ENCODE measurements around the gene NACC1. TPM values are rescaled to one million over a fixed set of nuclear protein-coding genes. Genes with fewer than 3 reads are reported as not detected.

Gene NACC1
- total and polyA plus RNA-seq, 2 of the 13 experiments (the other 11 are each of a cell fraction or from before 2014, with no cell fraction given), result 31.8 to 42.3 TPM

DNA sequence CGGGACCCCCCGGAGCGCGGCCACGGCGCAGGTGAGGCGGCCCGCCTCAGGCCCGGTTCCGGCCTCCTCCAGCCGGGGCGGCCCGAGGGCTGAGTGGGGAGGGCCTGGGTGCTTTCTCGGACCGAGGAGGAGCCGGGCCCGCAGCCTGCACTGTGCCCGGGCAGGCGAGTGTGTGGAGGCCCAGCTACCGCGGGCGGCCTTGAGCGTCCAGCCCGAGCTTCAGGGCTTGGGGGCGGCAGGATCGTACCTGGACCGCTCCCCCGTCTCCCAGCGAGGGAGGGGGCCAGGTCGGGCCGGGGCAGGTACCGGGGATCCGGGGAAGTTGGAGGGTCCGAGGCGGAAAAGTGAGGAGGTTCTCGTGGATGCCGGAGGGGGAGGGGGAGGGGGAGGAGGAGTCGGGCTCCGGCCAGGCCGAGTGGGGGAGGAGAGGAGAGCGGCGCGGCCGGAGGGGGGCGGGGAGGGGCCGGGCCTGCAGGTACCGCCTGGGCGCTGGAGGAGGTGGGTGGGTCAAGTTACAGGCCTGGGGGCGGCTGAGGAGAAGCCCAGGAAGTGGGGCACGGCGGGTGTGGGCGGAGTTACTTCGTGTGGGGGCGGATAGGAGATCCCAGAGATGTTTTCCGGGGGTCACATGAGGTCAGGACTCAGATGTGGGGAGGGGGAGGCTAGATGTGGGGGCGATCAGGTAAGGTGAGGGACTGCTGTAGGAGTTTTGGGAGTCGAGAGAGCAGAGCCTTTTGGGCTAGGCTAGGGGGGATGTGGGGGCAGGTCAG lies 545 bp downstream of the NACC1 start:
- POLR2A ChIA-PET, result interaction anchor here (0.9 to 2.7 kb wide), 14 partner anchors 10 to 185 kb away, joined by 3 to 20 read pairs (median 5); partner anchors contain the start of genes FARSA, IER2 and STX10
- WGBS (ENCODE audit: low lambda C conversion rate), result 4% methylated on average over 29 of the region's 57 CpGs
- no peak for FAIRE-seq
- H4K20me1 ChIP-seq (ENCODE audit: insufficient read depth, low read length), result peaks cover 22% of the 10 kb centered on the region
- no peaks in the 10 kb centered on the region for H3K9me3 ChIP-seq (ENCODE audit: low read length)
- no peaks in the 10 kb centered on the region; a peak in 1 of 5 replicates for H3K27me3 ChIP-seq (ENCODE audit: control insufficient read depth in 1 of 2, insufficient read depth in 2 of 2, low read length in 2 of 2)
- BruUV-seq (replicated peaks), result no TSS peak
- H3K79me2 ChIP-seq (ENCODE audit: insufficient read depth, low read length), result peaks cover 69% of the 10 kb centered on the region
- DNase-seq (ENCODE audit: low spot score), result peak; percentile 50
- peak overlapping the region; percentile 85 for H3K4me2 ChIP-seq (ENCODE audit: low read depth, low read length)
- in situ Hi-C loops (cut with HindIII; ENCODE audit: extremely low pct_ligation_motif_present, low pct_unique_long_range_greater_than_20kb), result loop anchor here (5.0 kb wide), 1 partner anchor 34 kb away; the partner anchor contains the start of genes IER2 and STX10
- H3K27ac ChIP-seq (ENCODE audit: extremely low read length, insufficient read depth, low read length), result peak overlapping the region; percentile 91
- H2AFZ ChIP-seq (ENCODE audit: low read length), result no peak overlapping the region
- intact Hi-C loops (cut with micrococcal nuclease; ENCODE audit: unreplicated experiment), result loop anchor here (5.0 kb wide), 1 partner anchor 34 kb away; the partner anchor contains the start of genes IER2 and STX10
- peak overlapping the region; percentile 95 to 99 (median 99) for H3K4me3 ChIP-seq (replicated peaks in 1 of 3; ENCODE audit: insufficient read depth in 1 of 3, low read depth in 2 of 3, low read length in 3 of 3)
- peaks cover 7 to 27% of the 10 kb centered on the region in 2 experiments; a peak in 4 of 5 replicates for H3K36me3 ChIP-seq (replicated peaks in 1 of 2; ENCODE audit: control insufficient read depth in 1 of 2, insufficient read depth in 2 of 2, low read length in 2 of 2)
- H3K9ac ChIP-seq (ENCODE audit: insufficient read depth, low read depth, low read length), result peak overlapping the region; percentile 99
- H3K4me1 ChIP-seq (ENCODE audit: insufficient read depth, low read length), result peaks cover 42% of the 10 kb centered on the region
- CTCF ChIA-PET (ENCODE audit: low intra/inter-chr PET ratio, low total read pairs), result no interaction called here
- ATAC-seq, result peak; percentile 26
- TF ChIP-seq ZNF124 (CRISPR knock-in tag; IDR thresholded peaks at IDR 0.05) (no peak), GABPA (IDR thresholded peaks at IDR 0.05; ENCODE audit: low read depth, low read length) (no peak), GABPA (CRISPR knock-in tag; IDR thresholded peaks at IDR 0.05; ENCODE audit: low read depth) (0 out of 2 replicates have a peak, but pooled peaks have one; percentile 20), SMAD1 (CRISPR knock-in tag; IDR thresholded peaks at IDR 0.05; ENCODE audit: borderline replicate concordance, low read depth) (no peak), ZNF549 (CRISPR knock-in tag; IDR thresholded peaks at IDR 0.05) (no peak), ZNF235 (CRISPR knock-in tag; IDR thresholded peaks at IDR 0.05; ENCODE audit: borderline replicate concordance) (no peak), ZNF766 (CRISPR knock-in tag; IDR thresholded peaks at IDR 0.05; ENCODE audit: borderline replicate concordance) (0 out of 2 replicates have a peak, but pooled peaks have one; percentile 7), ZNF660 (CRISPR knock-in tag; IDR thresholded peaks at IDR 0.05; ENCODE audit: borderline replicate concordance, low read depth) (no peak), FOXA3 (CRISPR knock-in tag; IDR thresholded peaks at IDR 0.05) (no peak), TMF1 (CRISPR knock-in tag; IDR thresholded peaks at IDR 0.05; ENCODE audit: low read depth) (no peak), CREM (IDR thresholded peaks at IDR 0.05) (no peak), CREM (CRISPR knock-in tag; IDR thresholded peaks at IDR 0.05) (no peak), HNRNPK (IDR thresholded peaks at IDR 0.05; ENCODE audit: low read depth, low read length, poor library complexity, severe bottlenecking) (peak; percentile 62), AGO2 (optimal IDR thresholded peaks at IDR 0.05; ENCODE audit: low read depth, low read length) (peak; percentile 45)
- TF ChIP-seq, protein P1, sequence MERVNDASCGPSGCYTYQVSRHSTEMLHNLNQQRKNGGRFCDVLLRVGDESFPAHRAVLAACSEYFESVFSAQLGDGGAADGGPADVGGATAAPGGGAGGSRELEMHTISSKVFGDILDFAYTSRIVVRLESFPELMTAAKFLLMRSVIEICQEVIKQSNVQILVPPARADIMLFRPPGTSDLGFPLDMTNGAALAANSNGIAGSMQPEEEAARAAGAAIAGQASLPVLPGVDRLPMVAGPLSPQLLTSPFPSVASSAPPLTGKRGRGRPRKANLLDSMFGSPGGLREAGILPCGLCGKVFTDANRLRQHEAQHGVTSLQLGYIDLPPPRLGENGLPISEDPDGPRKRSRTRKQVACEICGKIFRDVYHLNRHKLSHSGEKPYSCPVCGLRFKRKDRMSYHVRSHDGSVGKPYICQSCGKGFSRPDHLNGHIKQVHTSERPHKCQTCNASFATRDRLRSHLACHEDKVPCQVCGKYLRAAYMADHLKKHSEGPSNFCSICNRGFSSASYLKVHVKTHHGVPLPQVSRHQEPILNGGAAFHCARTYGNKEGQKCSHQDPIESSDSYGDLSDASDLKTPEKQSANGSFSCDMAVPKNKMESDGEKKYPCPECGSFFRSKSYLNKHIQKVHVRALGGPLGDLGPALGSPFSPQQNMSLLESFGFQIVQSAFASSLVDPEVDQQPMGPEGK (CRISPR knock-in tag; IDR thresholded peaks at IDR 0.05), result peak; percentile 82
- TF ChIP-seq, protein P2, sequence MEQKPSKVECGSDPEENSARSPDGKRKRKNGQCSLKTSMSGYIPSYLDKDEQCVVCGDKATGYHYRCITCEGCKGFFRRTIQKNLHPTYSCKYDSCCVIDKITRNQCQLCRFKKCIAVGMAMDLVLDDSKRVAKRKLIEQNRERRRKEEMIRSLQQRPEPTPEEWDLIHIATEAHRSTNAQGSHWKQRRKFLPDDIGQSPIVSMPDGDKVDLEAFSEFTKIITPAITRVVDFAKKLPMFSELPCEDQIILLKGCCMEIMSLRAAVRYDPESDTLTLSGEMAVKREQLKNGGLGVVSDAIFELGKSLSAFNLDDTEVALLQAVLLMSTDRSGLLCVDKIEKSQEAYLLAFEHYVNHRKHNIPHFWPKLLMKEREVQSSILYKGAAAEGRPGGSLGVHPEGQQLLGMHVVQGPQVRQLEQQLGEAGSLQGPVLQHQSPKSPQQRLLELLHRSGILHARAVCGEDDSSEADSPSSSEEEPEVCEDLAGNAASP (CRISPR knock-in tag; IDR thresholded peaks at IDR 0.05; ENCODE audit: borderline replicate concordance), result peak; percentile 62; the same call in 1 of the 2 replicates
- TF ChIP-seq, protein P3, sequence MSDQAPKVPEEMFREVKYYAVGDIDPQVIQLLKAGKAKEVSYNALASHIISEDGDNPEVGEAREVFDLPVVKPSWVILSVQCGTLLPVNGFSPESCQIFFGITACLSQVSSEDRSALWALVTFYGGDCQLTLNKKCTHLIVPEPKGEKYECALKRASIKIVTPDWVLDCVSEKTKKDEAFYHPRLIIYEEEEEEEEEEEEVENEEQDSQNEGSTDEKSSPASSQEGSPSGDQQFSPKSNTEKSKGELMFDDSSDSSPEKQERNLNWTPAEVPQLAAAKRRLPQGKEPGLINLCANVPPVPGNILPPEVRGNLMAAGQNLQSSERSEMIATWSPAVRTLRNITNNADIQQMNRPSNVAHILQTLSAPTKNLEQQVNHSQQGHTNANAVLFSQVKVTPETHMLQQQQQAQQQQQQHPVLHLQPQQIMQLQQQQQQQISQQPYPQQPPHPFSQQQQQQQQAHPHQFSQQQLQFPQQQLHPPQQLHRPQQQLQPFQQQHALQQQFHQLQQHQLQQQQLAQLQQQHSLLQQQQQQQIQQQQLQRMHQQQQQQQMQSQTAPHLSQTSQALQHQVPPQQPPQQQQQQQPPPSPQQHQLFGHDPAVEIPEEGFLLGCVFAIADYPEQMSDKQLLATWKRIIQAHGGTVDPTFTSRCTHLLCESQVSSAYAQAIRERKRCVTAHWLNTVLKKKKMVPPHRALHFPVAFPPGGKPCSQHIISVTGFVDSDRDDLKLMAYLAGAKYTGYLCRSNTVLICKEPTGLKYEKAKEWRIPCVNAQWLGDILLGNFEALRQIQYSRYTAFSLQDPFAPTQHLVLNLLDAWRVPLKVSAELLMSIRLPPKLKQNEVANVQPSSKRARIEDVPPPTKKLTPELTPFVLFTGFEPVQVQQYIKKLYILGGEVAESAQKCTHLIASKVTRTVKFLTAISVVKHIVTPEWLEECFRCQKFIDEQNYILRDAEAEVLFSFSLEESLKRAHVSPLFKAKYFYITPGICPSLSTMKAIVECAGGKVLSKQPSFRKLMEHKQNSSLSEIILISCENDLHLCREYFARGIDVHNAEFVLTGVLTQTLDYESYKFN (CRISPR knock-in tag; conservative IDR thresholded peaks at IDR 0.05), result peak; percentile 48; the same call in 1 of the 2 replicates

Data from HepG2 (cell line).